ENCODE data around the gene ROR2.

DNA sequence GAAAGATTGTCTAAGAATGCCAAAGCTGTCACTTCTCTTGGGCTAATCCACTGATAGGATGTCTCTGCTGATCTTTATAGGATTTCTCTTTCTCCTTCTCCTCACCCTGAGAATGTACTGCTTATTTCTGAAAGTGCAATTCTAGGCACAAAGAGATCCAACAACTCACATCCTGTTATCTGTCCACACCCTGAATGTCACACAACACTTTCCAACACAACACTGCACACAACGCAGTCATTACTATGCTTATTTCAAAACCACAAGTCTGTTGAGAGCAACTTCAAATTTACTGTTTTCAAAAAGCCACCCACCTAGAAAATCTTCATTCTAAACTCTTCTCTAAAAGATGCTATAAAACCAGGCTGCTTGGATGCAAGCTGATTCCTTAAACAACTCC lies 215.0 kb downstream of the ROR2 start:
- TF ChIP-seq, protein P1, sequence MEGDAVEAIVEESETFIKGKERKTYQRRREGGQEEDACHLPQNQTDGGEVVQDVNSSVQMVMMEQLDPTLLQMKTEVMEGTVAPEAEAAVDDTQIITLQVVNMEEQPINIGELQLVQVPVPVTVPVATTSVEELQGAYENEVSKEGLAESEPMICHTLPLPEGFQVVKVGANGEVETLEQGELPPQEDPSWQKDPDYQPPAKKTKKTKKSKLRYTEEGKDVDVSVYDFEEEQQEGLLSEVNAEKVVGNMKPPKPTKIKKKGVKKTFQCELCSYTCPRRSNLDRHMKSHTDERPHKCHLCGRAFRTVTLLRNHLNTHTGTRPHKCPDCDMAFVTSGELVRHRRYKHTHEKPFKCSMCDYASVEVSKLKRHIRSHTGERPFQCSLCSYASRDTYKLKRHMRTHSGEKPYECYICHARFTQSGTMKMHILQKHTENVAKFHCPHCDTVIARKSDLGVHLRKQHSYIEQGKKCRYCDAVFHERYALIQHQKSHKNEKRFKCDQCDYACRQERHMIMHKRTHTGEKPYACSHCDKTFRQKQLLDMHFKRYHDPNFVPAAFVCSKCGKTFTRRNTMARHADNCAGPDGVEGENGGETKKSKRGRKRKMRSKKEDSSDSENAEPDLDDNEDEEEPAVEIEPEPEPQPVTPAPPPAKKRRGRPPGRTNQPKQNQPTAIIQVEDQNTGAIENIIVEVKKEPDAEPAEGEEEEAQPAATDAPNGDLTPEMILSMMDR (IDR thresholded peaks at IDR 0.05) = no peak
- TF ChIP-seq TCF7L2 (IDR thresholded peaks at IDR 0.05; ENCODE audit: low read depth, low read length) (no peak), POLR2AphosphoS5 (IDR thresholded peaks at IDR 0.05; ENCODE audit: low read depth, low read length) (no peak)
- TF ChIP-seq, protein P2, sequence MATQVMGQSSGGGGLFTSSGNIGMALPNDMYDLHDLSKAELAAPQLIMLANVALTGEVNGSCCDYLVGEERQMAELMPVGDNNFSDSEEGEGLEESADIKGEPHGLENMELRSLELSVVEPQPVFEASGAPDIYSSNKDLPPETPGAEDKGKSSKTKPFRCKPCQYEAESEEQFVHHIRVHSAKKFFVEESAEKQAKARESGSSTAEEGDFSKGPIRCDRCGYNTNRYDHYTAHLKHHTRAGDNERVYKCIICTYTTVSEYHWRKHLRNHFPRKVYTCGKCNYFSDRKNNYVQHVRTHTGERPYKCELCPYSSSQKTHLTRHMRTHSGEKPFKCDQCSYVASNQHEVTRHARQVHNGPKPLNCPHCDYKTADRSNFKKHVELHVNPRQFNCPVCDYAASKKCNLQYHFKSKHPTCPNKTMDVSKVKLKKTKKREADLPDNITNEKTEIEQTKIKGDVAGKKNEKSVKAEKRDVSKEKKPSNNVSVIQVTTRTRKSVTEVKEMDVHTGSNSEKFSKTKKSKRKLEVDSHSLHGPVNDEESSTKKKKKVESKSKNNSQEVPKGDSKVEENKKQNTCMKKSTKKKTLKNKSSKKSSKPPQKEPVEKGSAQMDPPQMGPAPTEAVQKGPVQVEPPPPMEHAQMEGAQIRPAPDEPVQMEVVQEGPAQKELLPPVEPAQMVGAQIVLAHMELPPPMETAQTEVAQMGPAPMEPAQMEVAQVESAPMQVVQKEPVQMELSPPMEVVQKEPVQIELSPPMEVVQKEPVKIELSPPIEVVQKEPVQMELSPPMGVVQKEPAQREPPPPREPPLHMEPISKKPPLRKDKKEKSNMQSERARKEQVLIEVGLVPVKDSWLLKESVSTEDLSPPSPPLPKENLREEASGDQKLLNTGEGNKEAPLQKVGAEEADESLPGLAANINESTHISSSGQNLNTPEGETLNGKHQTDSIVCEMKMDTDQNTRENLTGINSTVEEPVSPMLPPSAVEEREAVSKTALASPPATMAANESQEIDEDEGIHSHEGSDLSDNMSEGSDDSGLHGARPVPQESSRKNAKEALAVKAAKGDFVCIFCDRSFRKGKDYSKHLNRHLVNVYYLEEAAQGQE (IDR thresholded peaks at IDR 0.05; ENCODE audit: insufficient read depth in 1 of 2, low read depth in 2 of 2, low read length in 1 of 2) = no peak

Measured in Panc1 (cell line).